Upper lobe of right lung (tissue), 1 donor: ENCODE measurements around the gene MCU. TPM values are rescaled to one million over a fixed set of nuclear protein-coding genes. Genes with fewer than 3 reads are reported as not detected.
A peak's percentile ranks its signal among the peaks of the same experiment; 100 is the strongest.

Experiments
- ATAC-seq: fragments of 200-7000 bp; cut with Tn5 transposase; one replicate; pipeline ENCODE4 v1.9.1; 2020; ENCODE audit warnings: mild to moderate bottlenecking, moderate library complexity
- DNase-seq: peaks from one replicate; pipeline ENCODE4 v3.0.0-alpha.2; 2020
- H3K27ac ChIP-seq: fragments of 200-600 bp; one replicate; pipeline ENCODE4 v1.8.0; 2022
- H3K27me3 ChIP-seq: fragments of 200-600 bp; one replicate; pipeline ENCODE4 v1.8.0; 2022; ENCODE audit warnings: mild to moderate bottlenecking
- H3K36me3 ChIP-seq: fragments of 200-600 bp; one replicate; pipeline ENCODE4 v1.8.0; 2022
- H3K4me1 ChIP-seq: fragments of 200-600 bp; one replicate; pipeline ENCODE4 v1.8.0; 2022
- H3K4me3 ChIP-seq: fragments of 200-600 bp; one replicate; pipeline ENCODE4 v1.8.0; 2022; ENCODE audit warnings: mild to moderate bottlenecking
- H3K9me3 ChIP-seq: fragments of 200-600 bp; one replicate; pipeline ENCODE4 v1.8.0; 2022
- CTCF ChIP-seq: fragments of 200-600 bp; IDR thresholded peaks from one replicate; pipeline ENCODE4 v1.8.0; 2022; ENCODE audit warnings: antibody characterized with exemption
- intact Hi-C: fragments of 100-400 bp; cut with DNase I; formaldehyde crosslinking; loops from one replicate; pipeline ENCODE4 v1.11.0; 2022
- total RNA-seq: library from RNA; stranded (reverse); fragmentation: NEBNext Ultra II Directional; extraction: Animal tissue kit (Norgen Biotek cat#: 25700); gene quantifications from one replicate; pipeline ENCODE4 v1.2.1, GENCODE V29; 2021
- donor health status: DM: no; HTN: yes; CAD: no; lungs with severe emphysema.

Gene MCU
- total RNA-seq, 1 donor from 2014 or later: 31.1 TPM

GRCh38 chr10:72831696-72832409 is 139.9 kb downstream of the MCU start:
- Histone ChIP-seq H3K4me1 (peaks cover 14% of the 10 kb centered on the region), H3K27ac (peak overlapping the region; percentile 5), H3K36me3 (peaks cover 9% of the 10 kb centered on the region), H3K27me3 (no peaks in the 10 kb centered on the region), H3K4me3 (peak overlapping the region; percentile 31), H3K9me3 (no peaks in the 10 kb centered on the region)
- intact Hi-C loops: loop anchor here (10.0 kb wide), 1 partner anchor 467 kb away; no protein-coding TSS in a partner anchor
- ATAC-seq: no peak
- DNase-seq: no peak
- TF ChIP-seq CTCF: no peak

- peaks cover 9% of the 10 kb centered on the region for H3K36me3 ChIP-seq
- no peak for TF ChIP-seq CTCF
- ATAC-seq: no peak
- no peak for DNase-seq
- H3K4me3 ChIP-seq: peak overlapping the region; percentile 31
- H3K9me3 ChIP-seq: no peaks in the 10 kb centered on the region
- no peak overlapping the region for H3K27ac ChIP-seq
- peaks cover 14% of the 10 kb centered on the region for H3K4me1 ChIP-seq
- H3K27me3 ChIP-seq: no peaks in the 10 kb centered on the region
- intact Hi-C loops: loop anchor here (10.0 kb wide), 1 partner anchor 468 kb away; no protein-coding TSS in a partner anchor
These were observed 140.8 kb downstream of the MCU start for GRCh38 chr10:72832701-72833100.

GRCh38 chr10:72834183-72834825 is 142.4 kb downstream of the MCU start:
- peaks cover 9% of the 10 kb centered on the region for H3K36me3 ChIP-seq
- H3K4me1 ChIP-seq: peaks cover 14% of the 10 kb centered on the region
- peak; percentile 62 for TF ChIP-seq CTCF
- no peaks in the 10 kb centered on the region for H3K9me3 ChIP-seq
- peak; percentile 85 for ATAC-seq
- no peak overlapping the region for H3K4me3 ChIP-seq
- H3K27me3 ChIP-seq: no peaks in the 10 kb centered on the region
- intact Hi-C loops: loop anchor here (10.0 kb wide), 1 partner anchor 470 kb away; no protein-coding TSS in a partner anchor
- no peak overlapping the region for H3K27ac ChIP-seq
- no peak for DNase-seq

- Histone ChIP-seq H3K27me3 (no peaks in the 10 kb centered on the region), H3K27ac (no peak overlapping the region), H3K4me1 (no peaks in the 10 kb centered on the region), H3K9me3 (no peaks in the 10 kb centered on the region), H3K4me3 (no peak overlapping the region), H3K36me3 (peaks cover 1% of the 10 kb centered on the region)
- intact Hi-C loops: no loop called here
- no peak for ATAC-seq
- TF ChIP-seq CTCF: no peak
- no peak for DNase-seq
These were observed 148.4 kb downstream of the MCU start for GRCh38 chr10:72840319-72840718.

- Histone ChIP-seq H3K27me3 (no peaks in the 10 kb centered on the region), H3K4me3 (no peak overlapping the region), H3K4me1 (no peaks in the 10 kb centered on the region), H3K9me3 (no peaks in the 10 kb centered on the region), H3K36me3 (no peaks in the 10 kb centered on the region), H3K27ac (no peak overlapping the region)
- DNase-seq: no peak
- intact Hi-C loops: no loop called here
- ATAC-seq: no peak
- TF ChIP-seq CTCF: no peak
These were observed 149.5 kb downstream of the MCU start for GRCh38 chr10:72841487-72841886.
